Measurements from ENCODE around the gene FBLL1. TPM values are rescaled to one million over a fixed set of nuclear protein-coding genes. Genes with fewer than 3 reads are reported as not detected.

Gene FBLL1
- polyA plus RNA-seq (2013, experiment 1 of 2): 1.6 TPM
- polyA plus RNA-seq (2013, experiment 2 of 2): 1.2 TPM

GRCh38 chr5:168528521-168529373, at the start of gene FBLL1:
TSS of gene FBLL1 (plus strand) at chr5:168529305. CDS start at chr5:168529505, 200 bp downstream.
- H3K27ac ChIP-seq (replicated peaks; ENCODE audit: low read length): no peak within 1 kb of the TSS
- peak within 1 kb of the TSS; percentile 26 for H4K8ac ChIP-seq (ENCODE audit: low read depth, low read length)
- H3K36me3 ChIP-seq (replicated peaks in 1 of 2; ENCODE audit: control insufficient read depth in 2 of 2, insufficient read depth in 2 of 2, low read length in 2 of 2): no peaks in the 10 kb centered on the region
- H3K18ac ChIP-seq (ENCODE audit: low read length): peak within 1 kb of the TSS; percentile 57
- H2AFZ ChIP-seq (ENCODE audit: low read length): peak within 1 kb of the TSS; percentile 87
- peak within 1 kb of the TSS; percentile 92 for H3K4me2 ChIP-seq (ENCODE audit: insufficient read depth, low read length, poor library complexity, severe bottlenecking)
- peak within 1 kb of the TSS; percentile 48 to 80 for H3K4me3 ChIP-seq (ENCODE audit: low read length in 2 of 2)
- H2BK120ac ChIP-seq (ENCODE audit: low read depth, low read length): no peak within 1 kb of the TSS
- peaks cover 4 to 6% of the 10 kb centered on the region in 2 donors for H3K9me3 ChIP-seq (replicated peaks in 1 of 2; ENCODE audit: control insufficient read depth in 2 of 2, insufficient read depth in 1 of 2, low read depth in 1 of 2, low read length in 2 of 2)
- H3K4me1 ChIP-seq (ENCODE audit: control insufficient read depth in 2 of 2, insufficient read depth in 1 of 2, low read depth in 1 of 2, low read length in 2 of 2): peaks cover 0 to 6% of the 10 kb centered on the region in 2 donors
- H3K9ac ChIP-seq (ENCODE audit: low read depth, low read length, poor library complexity): peak within 1 kb of the TSS; percentile 85
- peaks cover 4% of the 10 kb centered on the region for H3K79me1 ChIP-seq (ENCODE audit: low read depth, low read length)
- H2AK5ac ChIP-seq (ENCODE audit: low read depth, low read length): peak within 1 kb of the TSS; percentile 38
- H3K14ac ChIP-seq (ENCODE audit: low read length): peak within 1 kb of the TSS; percentile 95
- WGBS, 2 donors (ENCODE audit: extremely low coverage in 2 of 2, insufficient read length in 2 of 2, insufficient replicate concordance in 1 of 2): no CpG with 5 or more reads among the region's 38 CpGs
- peaks cover 0 to 12% (median 6%) of the 10 kb centered on the region in 3 experiments for H3K27me3 ChIP-seq (ENCODE audit: control insufficient read depth in 3 of 3, insufficient read depth in 3 of 3, low read depth in 1 of 3, low read length in 3 of 3)
- H2BK12ac ChIP-seq (ENCODE audit: low read length): no peak within 1 kb of the TSS
- H2BK15ac ChIP-seq (ENCODE audit: low read length): no peak within 1 kb of the TSS
- no peak within 1 kb of the TSS for H3K4ac ChIP-seq (ENCODE audit: low read length)
- H4K91ac ChIP-seq (ENCODE audit: low read depth, low read length, poor library complexity): peak within 1 kb of the TSS; percentile 76
- peak within 1 kb of the TSS; percentile 89 for H3K23ac ChIP-seq (ENCODE audit: low read depth, low read length, poor library complexity)
- H2BK5ac ChIP-seq (ENCODE audit: low read length): no peak within 1 kb of the TSS
- peak; percentile 81 for DNase-seq (ENCODE audit: low spot score)

- H2BK120ac ChIP-seq (ENCODE audit: low read depth, low read length): no peak overlapping the region
- H3K4me1 ChIP-seq (ENCODE audit: control insufficient read depth in 2 of 2, insufficient read depth in 1 of 2, low read depth in 1 of 2, low read length in 2 of 2): no peaks in the 10 kb centered on the region
- no peak overlapping the region for H3K4ac ChIP-seq (ENCODE audit: low read length)
- no peak overlapping the region for H3K4me2 ChIP-seq (ENCODE audit: insufficient read depth, low read length, poor library complexity, severe bottlenecking)
- no CpG with 5 or more reads among the region's 3 CpGs for WGBS, 2 donors (ENCODE audit: extremely low coverage in 2 of 2, insufficient read length in 2 of 2, insufficient replicate concordance in 1 of 2)
- H2BK15ac ChIP-seq (ENCODE audit: low read length): no peak overlapping the region
- H2AFZ ChIP-seq (ENCODE audit: low read length): no peak overlapping the region
- no peak overlapping the region for H3K14ac ChIP-seq (ENCODE audit: low read length)
- no peaks in the 10 kb centered on the region for H3K36me3 ChIP-seq (replicated peaks in 1 of 2; ENCODE audit: control insufficient read depth in 2 of 2, insufficient read depth in 2 of 2, low read length in 2 of 2)
- DNase-seq (ENCODE audit: low spot score): no peak
- no peak overlapping the region for H3K9ac ChIP-seq (ENCODE audit: low read depth, low read length, poor library complexity)
- no peak overlapping the region for H2AK5ac ChIP-seq (ENCODE audit: low read depth, low read length)
- H3K79me1 ChIP-seq (ENCODE audit: low read depth, low read length): no peaks in the 10 kb centered on the region
- no peaks in the 10 kb centered on the region for H3K9me3 ChIP-seq (replicated peaks in 1 of 2; ENCODE audit: control insufficient read depth in 2 of 2, insufficient read depth in 1 of 2, low read depth in 1 of 2, low read length in 2 of 2)
- H3K23ac ChIP-seq (ENCODE audit: low read depth, low read length, poor library complexity): no peak overlapping the region
- H3K4me3 ChIP-seq (ENCODE audit: low read length in 2 of 2): no peak overlapping the region
- H3K27ac ChIP-seq (replicated peaks; ENCODE audit: low read length): no peak overlapping the region
- no peak overlapping the region for H2BK5ac ChIP-seq (ENCODE audit: low read length)
- no peak overlapping the region for H2BK12ac ChIP-seq (ENCODE audit: low read length)
- no peak overlapping the region for H4K91ac ChIP-seq (ENCODE audit: low read depth, low read length, poor library complexity)
- no peaks in the 10 kb centered on the region for H3K27me3 ChIP-seq (ENCODE audit: control insufficient read depth in 3 of 3, insufficient read depth in 3 of 3, low read depth in 1 of 3, low read length in 3 of 3)
- no peak overlapping the region for H4K8ac ChIP-seq (ENCODE audit: low read depth, low read length)
- no peak overlapping the region for H3K18ac ChIP-seq (ENCODE audit: low read length)
Measured at GRCh38 chr5:168480601-168481000, 48.5 kb upstream of the FBLL1 start.

DNA sequence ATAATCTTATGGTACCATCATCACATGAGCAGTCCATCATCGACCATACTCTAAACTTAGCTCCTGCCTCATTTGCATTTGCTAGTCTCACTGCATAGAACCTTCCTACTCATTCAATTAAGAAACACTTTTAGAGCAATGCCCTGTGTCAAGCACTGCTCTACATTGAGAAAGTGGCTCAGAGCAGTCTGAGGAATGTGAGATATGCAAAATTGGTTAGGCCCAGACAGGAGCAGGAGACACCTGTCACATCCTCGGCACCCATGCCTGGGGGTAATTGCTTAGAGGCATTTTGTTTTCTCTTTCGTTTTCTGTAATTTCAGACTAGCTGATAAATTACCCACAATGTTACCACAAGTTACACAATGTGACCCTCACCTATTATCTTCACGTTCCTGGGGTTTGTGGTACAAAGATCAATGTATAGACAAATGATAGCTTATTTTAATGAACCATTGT, 47.7 kb upstream of the FBLL1 start:
- Histone ChIP-seq H3K23ac (ENCODE audit: low read depth, low read length, poor library complexity) (no peak overlapping the region), H3K4me3 (ENCODE audit: low read length in 2 of 2) (no peak overlapping the region), H3K36me3 (replicated peaks in 1 of 2; ENCODE audit: control insufficient read depth in 2 of 2, insufficient read depth in 2 of 2, low read length in 2 of 2) (no peaks in the 10 kb centered on the region), H3K27me3 (ENCODE audit: control insufficient read depth in 3 of 3, insufficient read depth in 3 of 3, low read depth in 1 of 3, low read length in 3 of 3) (no peaks in the 10 kb centered on the region), H2BK12ac (ENCODE audit: low read length) (no peak overlapping the region), H3K4ac (ENCODE audit: low read length) (no peak overlapping the region), H3K9ac (ENCODE audit: low read depth, low read length, poor library complexity) (no peak overlapping the region), H3K14ac (ENCODE audit: low read length) (no peak overlapping the region), H3K18ac (ENCODE audit: low read length) (no peak overlapping the region), H3K27ac (replicated peaks; ENCODE audit: low read length) (no peak overlapping the region), H3K79me1 (ENCODE audit: low read depth, low read length) (peaks cover under 1% of the 10 kb centered on the region), H3K9me3 (replicated peaks in 1 of 2; ENCODE audit: control insufficient read depth in 2 of 2, insufficient read depth in 1 of 2, low read depth in 1 of 2, low read length in 2 of 2) (no peaks in the 10 kb centered on the region), H2BK120ac (ENCODE audit: low read depth, low read length) (no peak overlapping the region), H4K8ac (ENCODE audit: low read depth, low read length) (no peak overlapping the region), H4K91ac (ENCODE audit: low read depth, low read length, poor library complexity) (no peak overlapping the region), H2BK15ac (ENCODE audit: low read length) (no peak overlapping the region), H3K4me1 (ENCODE audit: control insufficient read depth in 2 of 2, insufficient read depth in 1 of 2, low read depth in 1 of 2, low read length in 2 of 2) (peaks cover 0 to 2% of the 10 kb centered on the region in 2 donors), H2AFZ (ENCODE audit: low read length) (no peak overlapping the region), H3K4me2 (ENCODE audit: insufficient read depth, low read length, poor library complexity, severe bottlenecking) (no peak overlapping the region), H2AK5ac (ENCODE audit: low read depth, low read length) (no peak overlapping the region), H2BK5ac (ENCODE audit: low read length) (no peak overlapping the region)
- WGBS, 2 donors (ENCODE audit: extremely low coverage in 2 of 2, insufficient read length in 2 of 2, insufficient replicate concordance in 1 of 2): no CpG with 5 or more reads among the region's 4 CpGs
- DNase-seq (ENCODE audit: low spot score): no peak

GRCh38 chr5:168482361-168482760, 46.7 kb upstream of the FBLL1 start:
- Histone ChIP-seq H3K18ac (ENCODE audit: low read length) (no peak overlapping the region), H2BK15ac (ENCODE audit: low read length) (no peak overlapping the region), H3K27me3 (ENCODE audit: control insufficient read depth in 3 of 3, insufficient read depth in 3 of 3, low read depth in 1 of 3, low read length in 3 of 3) (no peaks in the 10 kb centered on the region), H3K14ac (ENCODE audit: low read length) (no peak overlapping the region), H4K91ac (ENCODE audit: low read depth, low read length, poor library complexity) (no peak overlapping the region), H2BK120ac (ENCODE audit: low read depth, low read length) (no peak overlapping the region), H2AFZ (ENCODE audit: low read length) (peak overlapping the region; percentile 2), H3K4me1 (ENCODE audit: control insufficient read depth in 2 of 2, insufficient read depth in 1 of 2, low read depth in 1 of 2, low read length in 2 of 2) (peaks cover 2% of the 10 kb centered on the region in 2 donors), H3K4ac (ENCODE audit: low read length) (no peak overlapping the region), H3K36me3 (replicated peaks in 1 of 2; ENCODE audit: control insufficient read depth in 2 of 2, insufficient read depth in 2 of 2, low read length in 2 of 2) (no peaks in the 10 kb centered on the region), H2BK5ac (ENCODE audit: low read length) (no peak overlapping the region), H3K23ac (ENCODE audit: low read depth, low read length, poor library complexity) (no peak overlapping the region), H4K8ac (ENCODE audit: low read depth, low read length) (no peak overlapping the region), H3K4me2 (ENCODE audit: insufficient read depth, low read length, poor library complexity, severe bottlenecking) (no peak overlapping the region), H2BK12ac (ENCODE audit: low read length) (no peak overlapping the region), H3K4me3 (ENCODE audit: low read length in 2 of 2) (no peak overlapping the region), H3K27ac (replicated peaks; ENCODE audit: low read length) (no peak overlapping the region), H2AK5ac (ENCODE audit: low read depth, low read length) (no peak overlapping the region), H3K9me3 (replicated peaks in 1 of 2; ENCODE audit: control insufficient read depth in 2 of 2, insufficient read depth in 1 of 2, low read depth in 1 of 2, low read length in 2 of 2) (no peaks in the 10 kb centered on the region), H3K79me1 (ENCODE audit: low read depth, low read length) (peaks cover 7% of the 10 kb centered on the region), H3K9ac (ENCODE audit: low read depth, low read length, poor library complexity) (no peak overlapping the region)
- no peak for DNase-seq (ENCODE audit: low spot score)
- WGBS, 2 donors (ENCODE audit: extremely low coverage in 2 of 2, insufficient read length in 2 of 2, insufficient replicate concordance in 1 of 2): no CpG with 5 or more reads among the region's 5 CpGs
